ENCODE measurements around the gene SLC51A.
"Not testable (repeated sequence)": the region's sequence is repeated elsewhere in the genome, so short reads cannot be mapped to it uniquely, and the experiment has no call there.

The SLC51A gene

GRCh38 chr3:196244166-196244565, 27.8 kb downstream of the SLC51A start:
- DNase-seq: not testable (repeated sequence)

GRCh38 chr3:196246612-196247308, 30.4 kb downstream of the SLC51A start:
- DNase-seq: no peak

GRCh38 chr3:196251918-196252317, 35.6 kb downstream of the SLC51A start:
- no peak for DNase-seq

GRCh38 chr3:196254376-196255283, 38.3 kb downstream of the SLC51A start:
- no peak for DNase-seq

- no peak for DNase-seq
These were observed 39.4 kb downstream of the SLC51A start for GRCh38 chr3:196255776-196256175.

GRCh38 chr3:196260784-196261183, 44.5 kb downstream of the SLC51A start:
- DNase-seq: no peak

GRCh38 chr3:196263819-196264218, 47.5 kb downstream of the SLC51A start:
- no peak for DNase-seq

GRCh38 chr3:196268284-196269163, 52.2 kb downstream of the SLC51A start:
- DNase-seq: no peak

GRCh38 chr3:196270499-196270898, 54.2 kb downstream of the SLC51A start:
- DNase-seq: no peak

- DNase-seq: no peak
These were observed 56.5 kb downstream of the SLC51A start for GRCh38 chr3:196272826-196273225.

- DNase-seq: no peak
These were observed 57.3 kb downstream of the SLC51A start for GRCh38 chr3:196273655-196274054.

GRCh38 chr3:196274585-196274984, 58.3 kb downstream of the SLC51A start:
- no peak for DNase-seq

GRCh38 chr3:196275126-196275525, 58.8 kb downstream of the SLC51A start:
- no peak for DNase-seq

GRCh38 chr3:196280689-196281440, 64.5 kb downstream of the SLC51A start:
- no peak for DNase-seq

- no peak for DNase-seq
These were observed 65.6 kb downstream of the SLC51A start for GRCh38 chr3:196281962-196282361.
